Activated T-cell treated with anti-CD3 and anti-CD28 coated beads, Interleukin-2, amount 50 U/mL, for 48 hours (primary cell): ENCODE measurements around the gene SNHG17.
"Not testable (repeated sequence)": the region's sequence is repeated elsewhere in the genome, so short reads cannot be mapped to it uniquely, and the experiment has no call there.

Source experiments
- DNase-seq, 2 experiments: peaks; one replicate each; pipeline ENCODE4 v3.0.0-alpha.2; 2020

The SNHG17 gene

GRCh38 chr20:38447251-38447661 is 12.1 kb upstream of the SNHG17 start:
- DNase-seq, result no peak

GRCh38 chr20:38446441-38447209 is 11.5 kb upstream of the SNHG17 start:
- peak; percentile 94 to 96 for DNase-seq

GRCh38 chr20:38445901-38446425 is 10.8 kb upstream of the SNHG17 start:
- no peak for DNase-seq

- no peak for DNase-seq
These were observed 10.3 kb upstream of the SNHG17 start for GRCh38 chr20:38445381-38445796.

GRCh38 chr20:38441916-38442315 is 6.8 kb upstream of the SNHG17 start:
- DNase-seq, result no peak

- DNase-seq, result not testable (repeated sequence)
These were observed 6.0 kb upstream of the SNHG17 start for GRCh38 chr20:38441110-38441509.

- no peak for DNase-seq
These were observed 2.7 kb upstream of the SNHG17 start for GRCh38 chr20:38437796-38438195.

- DNase-seq, result no peak
These were observed 419 bp upstream of the SNHG17 start for GRCh38 chr20:38435555-38435939.

GRCh38 chr20:38434301-38434741 is 807 bp downstream of the SNHG17 start:
- peak in 1 of 2 experiments; percentile 50 for DNase-seq

GRCh38 chr20:38433304-38433972 is 1.7 kb downstream of the SNHG17 start:
- DNase-seq, result no peak

GRCh38 chr20:38432870-38433269 is 2.3 kb downstream of the SNHG17 start:
- DNase-seq, result not testable (repeated sequence)

- DNase-seq, result no peak
These were observed 2.8 kb downstream of the SNHG17 start for GRCh38 chr20:38432292-38432691.

GRCh38 chr20:38430679-38431325 is 4.3 kb downstream of the SNHG17 start:
- DNase-seq, result no peak

- no peak for DNase-seq
These were observed 5.8 kb downstream of the SNHG17 start for GRCh38 chr20:38429301-38429700.

GRCh38 chr20:38428800-38429199 is 6.3 kb downstream of the SNHG17 start:
- no peak for DNase-seq

GRCh38 chr20:38427655-38428023 is 7.5 kb downstream of the SNHG17 start:
- no peak for DNase-seq

GRCh38 chr20:38426006-38426897 is 8.9 kb downstream of the SNHG17 start:
- peak in 1 of 2 experiments; percentile 62 for DNase-seq

GRCh38 chr20:38424401-38424800 is 10.7 kb downstream of the SNHG17 start:
- no peak for DNase-seq

- no peak for DNase-seq
These were observed 11.6 kb downstream of the SNHG17 start for GRCh38 chr20:38423541-38423940.

GRCh38 chr20:38421915-38422314 is 13.2 kb downstream of the SNHG17 start:
- DNase-seq, result no peak

GRCh38 chr20:38420388-38421085 is 14.6 kb downstream of the SNHG17 start:
- no peak for DNase-seq
